HFFc6 (cell line): ENCODE data around the gene C14orf39. TPM values are rescaled to one million over a fixed set of nuclear protein-coding genes. Genes with fewer than 3 reads are reported as not detected.
"Not testable (repeated sequence)": the region's sequence is repeated elsewhere in the genome, so short reads cannot be mapped to it uniquely, and the experiment has no call there.

Experiments
- DNase-seq: peaks from one replicate; pipeline ENCODE4 v3.0.0-alpha.2; 2018
- H3K27ac Mint-ChIP-seq: 2 replicates; pipeline ENCODE4 v1.8.0; 2020; ENCODE audit warnings: mild to moderate bottlenecking, mixed read lengths
- H3K27me3 Mint-ChIP-seq: 2 replicates; pipeline ENCODE4 v1.8.0; 2021; ENCODE audit warnings: mild to moderate bottlenecking, moderate library complexity, mixed read lengths; ENCODE audit not compliant: insufficient read depth
- H3K36me3 Mint-ChIP-seq: 2 replicates; pipeline ENCODE4 v1.8.0; 2021; ENCODE audit warnings: low read depth, mixed read lengths
- H3K4me1 Mint-ChIP-seq: 2 replicates; pipeline ENCODE4 v1.8.0; 2020; ENCODE audit warnings: low read depth, mixed read lengths
- H3K4me3 Mint-ChIP-seq: 2 replicates; pipeline ENCODE4 v1.8.0; 2020; ENCODE audit warnings: mild to moderate bottlenecking, moderate library complexity, mixed read lengths
- H3K9me3 Mint-ChIP-seq: 2 replicates; pipeline ENCODE4 v1.8.0; 2020; ENCODE audit warnings: mild to moderate bottlenecking, mixed read lengths
- CTCF ChIP-seq: fragments of 200-600 bp; sonication (generic); IDR thresholded peaks from 2 replicates; pipeline ENCODE4 v1.5.0; 2021; ENCODE audit warnings: antibody characterized with exemption, mild to moderate bottlenecking
- total RNA-seq, 6 experiments: library from RNA; stranded (reverse); fragmentation: NEBNext Ultra II Directional; extraction: Animal tissue kit (Norgen Biotek cat#: 25700); gene quantifications; 2 replicates in 1 of 6; 3 replicates in 5 of 6; pipeline ENCODE4 v1.2.3, GENCODE V29; 2021

The C14orf39 gene
- total RNA-seq, 6 experiments from 2014 or later, result not detected

- DNase-seq, result no peak
- Mint-ChIP-seq H3K27ac (no peak overlapping the region), H3K9me3 (peaks cover 15% of the 10 kb centered on the region; the same call in 1 of the 2 replicates), H3K36me3 (no peaks in the 10 kb centered on the region; the same call in 1 of the 2 replicates), H3K27me3 (no peaks in the 10 kb centered on the region; the same call in 1 of the 2 replicates), H3K4me1 (no peaks in the 10 kb centered on the region), H3K4me3 (no peak overlapping the region)
- TF ChIP-seq CTCF, result no peak
These were observed 65.8 kb downstream of the C14orf39 start for GRCh38 chr14:60420050-60420449.

- not testable (repeated sequence) for H3K4me1 Mint-ChIP-seq, H3K36me3 Mint-ChIP-seq, H3K27me3 Mint-ChIP-seq, DNase-seq, H3K4me3 Mint-ChIP-seq, H3K27ac Mint-ChIP-seq
- peaks cover 13% of the 10 kb centered on the region for H3K9me3 Mint-ChIP-seq
These were observed 88.3 kb downstream of the C14orf39 start for GRCh38 chr14:60397550-60397949.

GRCh38 chr14:60396718-60397343 is 89.0 kb downstream of the C14orf39 start:
- no peaks in the 10 kb centered on the region for H3K4me1 Mint-ChIP-seq
- no peak overlapping the region for H3K4me3 Mint-ChIP-seq
- no peak overlapping the region for H3K27ac Mint-ChIP-seq
- no peaks in the 10 kb centered on the region for H3K36me3 Mint-ChIP-seq
- DNase-seq, result no peak
- TF ChIP-seq CTCF, result no peak
- peaks cover 13% of the 10 kb centered on the region for H3K9me3 Mint-ChIP-seq
- H3K27me3 Mint-ChIP-seq, result no peaks in the 10 kb centered on the region

Other genes with a start within 250 kb of the C14orf39 start
- gene PPM1A, start 236.8 kb downstream of the C14orf39 start, total RNA-seq, result 10 to 100 TPM; 35.2 to 38.0 (median 36.5) TPM
- gene SIX6, start 23.1 kb upstream of the C14orf39 start, total RNA-seq, result not detected
- 1 to 10 TPM; 5.0 to 6.0 (median 5.4) TPM for gene SIX1, start 163.4 kb upstream of the C14orf39 start, total RNA-seq
- gene SIX4, start 238.3 kb upstream of the C14orf39 start, total RNA-seq, result 10 to 100 TPM; 14.4 to 19.6 (median 17.0) TPM
- 10 to 100 TPM; 55.8 to 69.4 (median 58.7) TPM for gene MNAT1, start 248.7 kb upstream of the C14orf39 start, total RNA-seq